Gastrocnemius medialis (tissue), 4 donors: ENCODE results near the gene OR2B2.

Experiments
- CTCF ChIP-seq, 5 experiments: fragments of 450-650 bp in 3 of 5; fragments of 200-600 bp in 2 of 5; sonication (generic) in 2 of 5; IDR thresholded peaks in 4 of 5; conservative IDR thresholded peaks in 1 of 5; 1 replicate in 4 of 5; 2 replicates in 1 of 5; pipeline ENCODE4 v1.5.1; 2016 to 2019; ENCODE audit warnings: antibody characterized with exemption in 5 of 5, mild to moderate bottlenecking in 3 of 5, moderate library complexity in 3 of 5
- POLR2A ChIP-seq, 2 donors: fragments of 450-650 bp; IDR thresholded peaks; one replicate each; pipeline ENCODE4 v1.6.1; 2017; ENCODE audit warnings: antibody characterized with exemption in 2 of 2, mild to moderate bottlenecking in 2 of 2, moderate library complexity in 2 of 2

- TF ChIP-seq CTCF (IDR thresholded peaks at IDR 0.05 in 4 of 5, conservative IDR thresholded peaks at IDR 0.05 in 1 of 5) (no peak), POLR2A (IDR thresholded peaks at IDR 0.05) (peak in 1 of 2 donors; percentile 25)
Observed at GRCh38 chr6:27867051-27867944, 44.9 kb downstream of the OR2B2 start.
